ENCODE results near the gene KCNH4. TPM values are rescaled to one million over a fixed set of nuclear protein-coding genes. Genes with fewer than 3 reads are reported as not detected.

KCNH4 gene
- total RNA-seq, 4 donors from 2014 or later = not detected

GRCh38 chr17:42182927-42183734 lies 2.2 kb upstream of the KCNH4 start:
- no peak for DNase-seq

GRCh38 chr17:42181851-42182207 lies 887 bp upstream of the KCNH4 start:
- H3K9me3 ChIP-seq = no peaks in the 10 kb centered on the region
- WGBS, 2 donors (ENCODE audit: low coverage in 1 of 2) = 82 to 83% methylated on average over 1 to 2 of the region's 2 CpGs
- peaks cover 34% of the 10 kb centered on the region for H3K27me3 ChIP-seq
- intact Hi-C loops (cut with DNase I; ENCODE audit: low total_unique reads) = no loop called here
- no peaks in the 10 kb centered on the region for H3K36me3 ChIP-seq
- in situ Hi-C loops (cut with MboI; ENCODE audit: low pct_ligation_motif_present in 1 of 4, low pct_unique_long_range_greater_than_20kb in 1 of 4, low sequenced_read_pairs in 3 of 4) = no loop called here
- H3K4me3 ChIP-seq = no peak overlapping the region
- DNase-seq = no peak
- TF ChIP-seq POLR2AphosphoS5 (IDR thresholded peaks at IDR 0.05) (no peak), POLR2A (IDR thresholded peaks at IDR 0.05) (no peak), EP300 (IDR thresholded peaks at IDR 0.05; ENCODE audit: low read depth) (no peak), CTCF (IDR thresholded peaks at IDR 0.05) (no peak)
- no peak overlapping the region for H3K27ac ChIP-seq
- peaks cover 12 to 36% (median 30%) of the 10 kb centered on the region in 4 donors for H3K4me1 ChIP-seq

More at GRCh38 chr17:42182927-42183734, 2.2 kb upstream of the KCNH4 start:
- peak overlapping the region; percentile 25 to 59 (median 41) for H3K4me3 ChIP-seq
- 66 to 68% methylated on average over 2 to 9 of the region's 9 CpGs for WGBS, 2 donors (ENCODE audit: low coverage in 1 of 2)
- no peaks in the 10 kb centered on the region for H3K9me3 ChIP-seq
- peaks cover 12 to 36% (median 30%) of the 10 kb centered on the region in 4 donors for H3K4me1 ChIP-seq
- H3K36me3 ChIP-seq = no peaks in the 10 kb centered on the region
- intact Hi-C loops (cut with DNase I; ENCODE audit: low total_unique reads) = no loop called here
- H3K27ac ChIP-seq = peak overlapping the region; percentile 81 to 86 (median 84)
- TF ChIP-seq POLR2A (IDR thresholded peaks at IDR 0.05) (no peak), CTCF (IDR thresholded peaks at IDR 0.05) (no peak), EP300 (IDR thresholded peaks at IDR 0.05; ENCODE audit: low read depth) (no peak), POLR2AphosphoS5 (IDR thresholded peaks at IDR 0.05) (no peak)
- in situ Hi-C loops (cut with MboI; ENCODE audit: low pct_ligation_motif_present in 1 of 4, low pct_unique_long_range_greater_than_20kb in 1 of 4, low sequenced_read_pairs in 3 of 4) = no loop called here
- peaks cover 34% of the 10 kb centered on the region for H3K27me3 ChIP-seq

GRCh38 chr17:42180411-42180921 lies 476 bp downstream of the KCNH4 start:
- H3K4me3 ChIP-seq = peak overlapping the region in 3 of 4 donors; percentile 9 to 38 (median 29)
- TF ChIP-seq POLR2A (IDR thresholded peaks at IDR 0.05) = no peak
- no peak for TF ChIP-seq EP300 (IDR thresholded peaks at IDR 0.05; ENCODE audit: low read depth)
- no peak for TF ChIP-seq CTCF (IDR thresholded peaks at IDR 0.05)
- TF ChIP-seq POLR2AphosphoS5 (IDR thresholded peaks at IDR 0.05) = no peak
- no peak for DNase-seq
- H3K27ac ChIP-seq = no peak overlapping the region
- in situ Hi-C loops (cut with MboI; ENCODE audit: low pct_ligation_motif_present in 1 of 4, low pct_unique_long_range_greater_than_20kb in 1 of 4, low sequenced_read_pairs in 3 of 4) (no loop called here), intact Hi-C loops (cut with DNase I; ENCODE audit: low total_unique reads) (no loop called here)
- H3K36me3 ChIP-seq = no peaks in the 10 kb centered on the region
- peaks cover 34% of the 10 kb centered on the region for H3K27me3 ChIP-seq
- peaks cover 12 to 36% (median 30%) of the 10 kb centered on the region in 4 donors for H3K4me1 ChIP-seq
- no peaks in the 10 kb centered on the region for H3K9me3 ChIP-seq
- 9% methylated on average over 32 of the region's 33 CpGs; no CpG with 5 or more reads in 1 of the 2 donors for WGBS, 2 donors (ENCODE audit: low coverage in 1 of 2)

- intact Hi-C loops (cut with DNase I; ENCODE audit: low total_unique reads) (no loop called here), in situ Hi-C loops (cut with MboI; ENCODE audit: low pct_ligation_motif_present in 1 of 4, low pct_unique_long_range_greater_than_20kb in 1 of 4, low sequenced_read_pairs in 3 of 4) (no loop called here)
- Histone ChIP-seq H3K9me3 (no peaks in the 10 kb centered on the region), H3K4me3 (no peak overlapping the region), H3K27ac (no peak overlapping the region), H3K36me3 (no peaks in the 10 kb centered on the region), H3K4me1 (peaks cover 11 to 34% (median 28%) of the 10 kb centered on the region in 4 donors), H3K27me3 (peaks cover 34% of the 10 kb centered on the region)
- no peak for TF ChIP-seq CTCF (IDR thresholded peaks at IDR 0.05)
- DNase-seq = peak; percentile 34
- WGBS, 2 donors (ENCODE audit: low coverage in 1 of 2) = 26% methylated on average over 16 of the region's 20 CpGs; no CpG with 5 or more reads in 1 of the 2 donors
Observed at GRCh38 chr17:42179911-42180410, 981 bp downstream of the KCNH4 start.

Data from transverse colon (tissue), 4 donors.